SU-DHL-6 (cell line): ENCODE data around the gene TMEM204.

ENCODE experiments used
- EZH2phosphoT487 ChIP-seq: fragments of 200-600 bp; sonication (generic), shearing (Covaris generic); conservative IDR thresholded peaks from 2 replicates; pipeline ENCODE4 v1.6.1; 2018; ENCODE audit warnings: mild to moderate bottlenecking, antibody characterized with exemption, low read length, moderate library complexity, mixed read lengths
- TF ChIP-seq, protein P1 (sequence below): fragments of 200-600 bp; sonication (generic); IDR thresholded peaks from one replicate; pipeline ENCODE4 v1.5.1; 2017; ENCODE audit warnings: antibody characterized with exemption, mild to moderate bottlenecking, low read length, moderate library complexity; ENCODE audit not compliant: insufficient read depth, poor library complexity, severe bottlenecking

DNA sequence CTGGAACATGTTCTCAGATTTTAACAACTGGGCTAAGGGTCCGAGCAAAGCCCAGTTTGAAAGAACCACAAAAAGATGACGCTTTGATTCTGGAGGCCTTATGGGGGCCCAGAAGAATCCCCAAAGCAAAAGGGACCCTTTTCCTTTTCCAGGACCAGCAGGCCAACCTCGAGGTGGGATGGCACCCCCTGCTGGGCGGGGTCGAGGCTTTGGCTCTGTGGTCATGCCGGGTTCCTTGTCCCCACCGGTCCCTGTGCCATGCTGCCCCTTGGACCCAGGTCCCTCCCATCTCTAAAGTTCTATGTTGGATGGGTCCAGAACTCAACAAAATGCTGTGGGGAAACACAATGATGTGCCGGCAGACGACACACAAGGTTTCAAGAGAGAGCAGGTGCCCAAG is 30.9 kb downstream of the TMEM204 start:
- TF ChIP-seq, protein P1, sequence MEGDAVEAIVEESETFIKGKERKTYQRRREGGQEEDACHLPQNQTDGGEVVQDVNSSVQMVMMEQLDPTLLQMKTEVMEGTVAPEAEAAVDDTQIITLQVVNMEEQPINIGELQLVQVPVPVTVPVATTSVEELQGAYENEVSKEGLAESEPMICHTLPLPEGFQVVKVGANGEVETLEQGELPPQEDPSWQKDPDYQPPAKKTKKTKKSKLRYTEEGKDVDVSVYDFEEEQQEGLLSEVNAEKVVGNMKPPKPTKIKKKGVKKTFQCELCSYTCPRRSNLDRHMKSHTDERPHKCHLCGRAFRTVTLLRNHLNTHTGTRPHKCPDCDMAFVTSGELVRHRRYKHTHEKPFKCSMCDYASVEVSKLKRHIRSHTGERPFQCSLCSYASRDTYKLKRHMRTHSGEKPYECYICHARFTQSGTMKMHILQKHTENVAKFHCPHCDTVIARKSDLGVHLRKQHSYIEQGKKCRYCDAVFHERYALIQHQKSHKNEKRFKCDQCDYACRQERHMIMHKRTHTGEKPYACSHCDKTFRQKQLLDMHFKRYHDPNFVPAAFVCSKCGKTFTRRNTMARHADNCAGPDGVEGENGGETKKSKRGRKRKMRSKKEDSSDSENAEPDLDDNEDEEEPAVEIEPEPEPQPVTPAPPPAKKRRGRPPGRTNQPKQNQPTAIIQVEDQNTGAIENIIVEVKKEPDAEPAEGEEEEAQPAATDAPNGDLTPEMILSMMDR, result no peak
- TF ChIP-seq EZH2phosphoT487, result no peak
